ENCODE measurements around the gene EPHB1.

Gene EPHB1

GRCh38 chr3:135239615-135239884 is 444.5 kb downstream of the EPHB1 start:
- Histone ChIP-seq H3K27me3 (ENCODE audit: insufficient read depth, poor library complexity, severe bottlenecking) (no peaks in the 10 kb centered on the region), H3K4me3 (replicated peaks; ENCODE audit: insufficient read depth, low read length) (no peak overlapping the region), H3K27ac (replicated peaks) (no peak overlapping the region)
- DNase-seq (ENCODE audit: low read depth in 1 of 2, low spot score in 1 of 2): no peak
- TF ChIP-seq POLR2AphosphoS5 (IDR thresholded peaks at IDR 0.05; ENCODE audit: low read depth): no peak
- peak; percentile 13 for TF ChIP-seq REST (IDR thresholded peaks at IDR 0.05; ENCODE audit: insufficient replicate concordance, low read depth)

DNA sequence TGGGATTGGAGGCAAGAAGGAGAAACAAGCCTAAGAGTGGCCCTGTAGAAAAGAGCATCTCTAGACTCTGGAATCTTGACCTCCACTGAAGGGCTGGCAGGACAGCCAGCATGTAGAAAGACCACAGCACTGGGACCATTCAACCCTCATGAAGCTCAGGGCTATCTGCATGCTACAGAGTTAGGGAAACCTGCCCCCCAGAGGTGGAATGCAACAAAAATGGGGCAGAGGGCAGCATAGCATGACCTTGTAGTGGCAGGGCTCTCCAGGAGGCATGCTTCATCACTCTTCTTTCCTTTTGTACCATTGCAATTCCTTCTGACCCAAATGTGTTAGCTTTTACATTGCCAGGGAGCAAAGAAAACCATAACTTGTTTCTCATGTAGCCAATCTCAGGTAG is 445.4 kb downstream of the EPHB1 start:
- peak in 1 of 2 experiments; percentile 29 for DNase-seq (ENCODE audit: low read depth in 1 of 2, low spot score in 1 of 2)
- H3K4me3 ChIP-seq (replicated peaks; ENCODE audit: insufficient read depth, low read length): no peak overlapping the region
- TF ChIP-seq SPI1 (IDR thresholded peaks at IDR 0.05; ENCODE audit: borderline replicate concordance, low read depth): no peak
- TF ChIP-seq, protein P1, sequence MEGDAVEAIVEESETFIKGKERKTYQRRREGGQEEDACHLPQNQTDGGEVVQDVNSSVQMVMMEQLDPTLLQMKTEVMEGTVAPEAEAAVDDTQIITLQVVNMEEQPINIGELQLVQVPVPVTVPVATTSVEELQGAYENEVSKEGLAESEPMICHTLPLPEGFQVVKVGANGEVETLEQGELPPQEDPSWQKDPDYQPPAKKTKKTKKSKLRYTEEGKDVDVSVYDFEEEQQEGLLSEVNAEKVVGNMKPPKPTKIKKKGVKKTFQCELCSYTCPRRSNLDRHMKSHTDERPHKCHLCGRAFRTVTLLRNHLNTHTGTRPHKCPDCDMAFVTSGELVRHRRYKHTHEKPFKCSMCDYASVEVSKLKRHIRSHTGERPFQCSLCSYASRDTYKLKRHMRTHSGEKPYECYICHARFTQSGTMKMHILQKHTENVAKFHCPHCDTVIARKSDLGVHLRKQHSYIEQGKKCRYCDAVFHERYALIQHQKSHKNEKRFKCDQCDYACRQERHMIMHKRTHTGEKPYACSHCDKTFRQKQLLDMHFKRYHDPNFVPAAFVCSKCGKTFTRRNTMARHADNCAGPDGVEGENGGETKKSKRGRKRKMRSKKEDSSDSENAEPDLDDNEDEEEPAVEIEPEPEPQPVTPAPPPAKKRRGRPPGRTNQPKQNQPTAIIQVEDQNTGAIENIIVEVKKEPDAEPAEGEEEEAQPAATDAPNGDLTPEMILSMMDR (IDR thresholded peaks at IDR 0.05; ENCODE audit: insufficient read depth, low read length): peak; percentile 5
- TF ChIP-seq GABPA (IDR thresholded peaks at IDR 0.05; ENCODE audit: low read depth): no peak
- TF ChIP-seq POLR2AphosphoS5 (IDR thresholded peaks at IDR 0.05; ENCODE audit: low read depth): no peak
- TF ChIP-seq REST (IDR thresholded peaks at IDR 0.05; ENCODE audit: insufficient replicate concordance, low read depth): no peak
- H3K27me3 ChIP-seq (ENCODE audit: insufficient read depth, poor library complexity, severe bottlenecking): no peaks in the 10 kb centered on the region
- H3K27ac ChIP-seq (replicated peaks): no peak overlapping the region

- Histone ChIP-seq H3K27ac (replicated peaks) (no peak overlapping the region), H3K27me3 (ENCODE audit: insufficient read depth, poor library complexity, severe bottlenecking) (no peaks in the 10 kb centered on the region), H3K4me3 (replicated peaks; ENCODE audit: insufficient read depth, low read length) (no peak overlapping the region)
- TF ChIP-seq REST (IDR thresholded peaks at IDR 0.05; ENCODE audit: insufficient replicate concordance, low read depth): no peak
- TF ChIP-seq, protein P1 (IDR thresholded peaks at IDR 0.05; ENCODE audit: insufficient read depth, low read length): no peak
- TF ChIP-seq GABPA (IDR thresholded peaks at IDR 0.05; ENCODE audit: low read depth): no peak
- TF ChIP-seq POLR2AphosphoS5 (IDR thresholded peaks at IDR 0.05; ENCODE audit: low read depth): no peak
- no peak for TF ChIP-seq SPI1 (IDR thresholded peaks at IDR 0.05; ENCODE audit: borderline replicate concordance, low read depth)
- no peak for DNase-seq (ENCODE audit: low read depth in 1 of 2, low spot score in 1 of 2)
Measured at GRCh38 chr3:135242285-135242684, 447.2 kb downstream of the EPHB1 start.

DNA sequence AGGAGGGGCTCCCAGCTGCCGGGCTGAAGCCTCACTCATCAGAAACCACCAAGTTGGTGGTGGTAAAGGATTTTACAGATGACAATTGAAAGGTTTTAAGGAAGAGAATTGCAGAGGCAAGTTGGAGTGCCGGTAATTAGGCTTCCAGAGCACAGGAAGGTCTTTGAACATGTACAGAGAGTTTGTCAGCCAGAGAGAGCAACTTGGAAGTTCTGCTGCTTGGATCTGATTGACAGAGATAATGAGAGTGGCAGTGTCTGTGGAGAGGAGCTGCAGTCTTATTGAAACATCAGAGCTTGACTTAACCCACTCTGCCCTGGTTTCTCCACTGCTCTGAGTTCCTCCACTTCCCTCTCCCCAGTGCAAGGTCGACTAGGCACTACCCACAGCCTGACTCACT is 448.6 kb downstream of the EPHB1 start:
- TF ChIP-seq SPI1 (IDR thresholded peaks at IDR 0.05; ENCODE audit: borderline replicate concordance, low read depth) (no peak), GABPA (IDR thresholded peaks at IDR 0.05; ENCODE audit: low read depth) (no peak), POLR2AphosphoS5 (IDR thresholded peaks at IDR 0.05; ENCODE audit: low read depth) (no peak), REST (IDR thresholded peaks at IDR 0.05; ENCODE audit: insufficient replicate concordance, low read depth) (no peak)
- TF ChIP-seq, protein P1 (IDR thresholded peaks at IDR 0.05; ENCODE audit: insufficient read depth, low read length): no peak
- H3K27me3 ChIP-seq (ENCODE audit: insufficient read depth, poor library complexity, severe bottlenecking): no peaks in the 10 kb centered on the region
- no peak overlapping the region for H3K4me3 ChIP-seq (replicated peaks; ENCODE audit: insufficient read depth, low read length)
- no peak for DNase-seq (ENCODE audit: low read depth in 1 of 2, low spot score in 1 of 2)
- H3K27ac ChIP-seq (replicated peaks): no peak overlapping the region
